CD14-positive monocyte (primary cell): ENCODE measurements around the gene APP. TPM values are rescaled to one million over a fixed set of nuclear protein-coding genes. Genes with fewer than 3 reads are reported as not detected.

ENCODE experiments used
- DNase-seq, 3 donors: peaks; one replicate each; pipeline ENCODE4 v3.0.0-alpha.2; 2011 to 2022
- H2AFZ ChIP-seq: 2 replicates; pipeline ENCODE4 v1.6.0; 2012; ENCODE audit warnings: mild to moderate bottlenecking, low read depth, low read length, inconsistent platforms; ENCODE audit not compliant: insufficient read depth, poor library complexity, severe bottlenecking
- H3K27ac ChIP-seq, 2 donors: 1 replicate in 1 of 2; 2 replicates in 1 of 2; pipeline ENCODE4 v1.5.1; 2012 to 2013; ENCODE audit warnings: low read length in 2 of 2, control low read depth in 1 of 2, inconsistent platforms in 1 of 2, low read depth in 1 of 2, mild to moderate bottlenecking in 1 of 2
- H3K27me3 ChIP-seq, 2 donors: one replicate each; pipeline versions ENCODE4 v1.6.0 to v1.6.1; 2011 to 2013; ENCODE audit warnings: low read length in 2 of 2; ENCODE audit not compliant: control insufficient read depth in 2 of 2, insufficient read depth in 2 of 2
- H3K36me3 ChIP-seq, 2 donors: replicated peaks in 1 of 2; 1 replicate in 1 of 2; 2 replicates in 1 of 2; pipeline versions ENCODE4 v1.5.1 to v1.6.1; 2012 to 2013; ENCODE audit warnings: low read length in 2 of 2, control low read depth in 1 of 2, inconsistent platforms in 1 of 2, mild to moderate bottlenecking in 1 of 2; ENCODE audit not compliant: insufficient read depth in 2 of 2, control insufficient read depth in 1 of 2
- H3K4me1 ChIP-seq, 2 donors: 1 replicate in 1 of 2; 2 replicates in 1 of 2; pipeline versions ENCODE4 v1.5.1 to v1.6.1; 2012 to 2013; ENCODE audit warnings: low read length in 2 of 2, control low read depth in 1 of 2, inconsistent platforms in 1 of 2, mild to moderate bottlenecking in 1 of 2, moderate library complexity in 1 of 2; ENCODE audit not compliant: insufficient read depth in 2 of 2, control insufficient read depth in 1 of 2
- H3K4me2 ChIP-seq: replicated peaks from 2 replicates; pipeline ENCODE3; 2012; ENCODE audit warnings: low read length, moderate library complexity, mild to moderate bottlenecking; ENCODE audit not compliant: poor library complexity, severe bottlenecking; ENCODE audit errors: extremely low read depth
- H3K4me3 ChIP-seq, 3 experiments: fragments of 200-600 bp in 1 of 3; sonication (generic) in 1 of 3; replicated peaks in 1 of 3; 1 replicate in 2 of 3; 2 replicates in 1 of 3; pipeline ENCODE4 v1.5.1; 2011 to 2013; ENCODE audit warnings: low read length in 3 of 3, mild to moderate bottlenecking in 3 of 3, control low read depth in 2 of 3, low read depth in 2 of 3, inconsistent platforms in 1 of 3, moderate library complexity in 1 of 3
- H3K79me2 ChIP-seq: 2 replicates; pipeline ENCODE4 v1.6.0; 2012; ENCODE audit warnings: mild to moderate bottlenecking, control low read depth, inconsistent platforms, low read length, moderate library complexity; ENCODE audit not compliant: insufficient read depth
- H3K9ac ChIP-seq: 2 replicates; pipeline ENCODE4 v1.6.0; 2017; ENCODE audit warnings: low read length, mild to moderate bottlenecking; ENCODE audit not compliant: insufficient read depth, poor library complexity, severe bottlenecking
- H3K9me3 ChIP-seq, 2 donors: replicated peaks in 1 of 2; 1 replicate in 1 of 2; 2 replicates in 1 of 2; pipeline versions ENCODE4 v1.5.1 to v1.6.1; 2012 to 2013; ENCODE audit warnings: low read length in 2 of 2, control low read depth in 1 of 2; ENCODE audit not compliant: control insufficient read depth in 1 of 2, insufficient read depth in 1 of 2
- H4K20me1 ChIP-seq: 2 replicates; pipeline ENCODE4 v1.6.0; 2012; ENCODE audit warnings: mild to moderate bottlenecking, low read length, control low read depth, moderate library complexity; ENCODE audit not compliant: insufficient read depth
- H3K27ac Mint-ChIP-seq, 7 donors: one replicate each; pipeline ENCODE4 v1.8.0; 2020; ENCODE audit warnings: mild to moderate bottlenecking in 7 of 7, mixed read lengths in 7 of 7, moderate library complexity in 6 of 7, inconsistent platforms in 2 of 7
- H3K27me3 Mint-ChIP-seq, 3 donors: one replicate each; pipeline ENCODE4 v1.8.0; 2021 to 2022; ENCODE audit warnings: low read depth in 3 of 3, mild to moderate bottlenecking in 3 of 3, mixed read lengths in 3 of 3, moderate library complexity in 3 of 3, inconsistent platforms in 1 of 3
- H3K36me3 Mint-ChIP-seq, 2 donors: one replicate each; pipeline ENCODE4 v1.8.0; 2020; ENCODE audit warnings: mixed read lengths in 2 of 2, inconsistent platforms in 1 of 2, mild to moderate bottlenecking in 1 of 2
- H3K4me1 Mint-ChIP-seq: one replicate; pipeline ENCODE4 v1.8.0; 2020; ENCODE audit warnings: mild to moderate bottlenecking, mixed read lengths
- H3K4me3 Mint-ChIP-seq, 2 donors: one replicate each; pipeline ENCODE4 v1.8.0; 2020; ENCODE audit warnings: mild to moderate bottlenecking in 2 of 2, mixed read lengths in 2 of 2, moderate library complexity in 1 of 2
- H3K9me3 Mint-ChIP-seq, 7 donors: one replicate each; pipeline ENCODE4 v1.8.0; 2020 to 2022; ENCODE audit warnings: mixed read lengths in 7 of 7, mild to moderate bottlenecking in 6 of 7, moderate library complexity in 6 of 7, inconsistent platforms in 2 of 7
- CTCF ChIP-seq: fragments of 200-600 bp; IDR thresholded peaks from one replicate; pipeline ENCODE4 v1.8.0; 2022; ENCODE audit warnings: antibody characterized with exemption, mild to moderate bottlenecking
- WGBS: methylation state at CpG from one replicate; pipeline ENCODE4 v1.1.5; 2013; ENCODE audit warnings: missing lambda C conversion rate; ENCODE audit not compliant: insufficient coverage; 5-methylcytosine and 5-hydroxymethylcytosine counted together
- intact Hi-C, 2 donors: fragments of 100-400 bp; cut with micrococcal nuclease; formaldehyde crosslinking; loops; one replicate each; pipeline versions ENCODE4 v1.15.0 to v1.15.1; 2023
- polyA plus RNA-seq, 3 donors: library from polyadenylated mRNA; depleted of rRNA in 1 of 3; unstranded in 2 of 3; stranded (reverse) in 1 of 3; fragments of 300-500 nt in 2 of 3; fragments of >200 nt in 1 of 3; fragmentation: Illumina TruSeq in 2 of 3; gene quantifications; 1 replicate in 2 of 3; 2 replicates in 1 of 3; pipeline ENCODE4 v1.2.3, GENCODE V29; 2012 to 2021

The APP gene
- polyA plus RNA-seq, 3 donors = 28.0 to 118 (median 35.1) TPM

- H3K27ac ChIP-seq = no peak overlapping the region
- H3K79me2 ChIP-seq = peaks cover 47% of the 10 kb centered on the region
- H3K4me2 ChIP-seq = no peak overlapping the region
- no peak overlapping the region for H3K9ac ChIP-seq
- H3K4me3 ChIP-seq = no peak overlapping the region
- Mint-ChIP-seq H3K27ac (no peak overlapping the region), H3K9me3 (no peaks in the 10 kb centered on the region), H3K36me3 (peaks cover 6 to 13% of the 10 kb centered on the region in 2 donors), H3K4me3 (no peak overlapping the region), H3K27me3 (no peaks in the 10 kb centered on the region), H3K4me1 (peaks cover 35% of the 10 kb centered on the region)
- H3K36me3 ChIP-seq = peaks cover 0 to 12% of the 10 kb centered on the region in 2 donors
- H4K20me1 ChIP-seq = peaks cover 12% of the 10 kb centered on the region
- intact Hi-C loops = no loop called here
- H3K4me1 ChIP-seq = peaks cover 23 to 27% of the 10 kb centered on the region in 2 donors
- no peak overlapping the region for H2AFZ ChIP-seq
- TF ChIP-seq CTCF = no peak
- no peaks in the 10 kb centered on the region for H3K9me3 ChIP-seq
- DNase-seq = no peak
- H3K27me3 ChIP-seq = no peaks in the 10 kb centered on the region
- WGBS = no CpG with 5 or more reads among the region's 2 CpGs
Measured at GRCh38 chr21:26115899-26116298, 54.7 kb downstream of the APP start.

- H3K79me2 ChIP-seq = peaks cover 46% of the 10 kb centered on the region
- 86% methylated on average over 2 of the region's 3 CpGs for WGBS
Measured at GRCh38 chr21:26115305-26115704, 55.3 kb downstream of the APP start.

More at GRCh38 chr21:26115305-26115704, 55.3 kb downstream of the APP start:
- no peaks in the 10 kb centered on the region for H3K9me3 ChIP-seq
- DNase-seq = no peak
- peaks cover 9 to 15% of the 10 kb centered on the region in 2 donors for H3K36me3 Mint-ChIP-seq
- H3K27ac Mint-ChIP-seq = peak overlapping the region in 1 of 7 donors; percentile 31
- H3K9me3 Mint-ChIP-seq = no peaks in the 10 kb centered on the region
- peaks cover 20 to 23% of the 10 kb centered on the region in 2 donors for H3K4me1 ChIP-seq
- peaks cover 32% of the 10 kb centered on the region for H3K4me1 Mint-ChIP-seq
- H4K20me1 ChIP-seq = peaks cover 12% of the 10 kb centered on the region
- H2AFZ ChIP-seq = no peak overlapping the region
- H3K4me3 Mint-ChIP-seq = no peak overlapping the region
- H3K36me3 ChIP-seq = peaks cover 0 to 16% of the 10 kb centered on the region in 2 donors
- H3K4me2 ChIP-seq = no peak overlapping the region
- H3K27ac ChIP-seq = no peak overlapping the region
- H3K4me3 ChIP-seq = no peak overlapping the region
- H3K27me3 ChIP-seq = no peaks in the 10 kb centered on the region
- H3K27me3 Mint-ChIP-seq = no peaks in the 10 kb centered on the region
- no peak overlapping the region for H3K9ac ChIP-seq
- no peak for TF ChIP-seq CTCF
- intact Hi-C loops = no loop called here
